Liver (tissue), 5 donors: ENCODE data around the gene C1R. TPM values are rescaled to one million over a fixed set of nuclear protein-coding genes. Genes with fewer than 3 reads are reported as not detected.

Source experiments
- polyA plus RNA-seq, 2 donors: library from polyadenylated mRNA; stranded (reverse) in 1 of 2; unstranded in 1 of 2; fragments of 200-250 nt in 1 of 2; fragments of >200 nt in 1 of 2; fragmentation: Nextera tagmentation in 1 of 2; extraction: Ambion mirVana in 1 of 2; gene quantifications; one replicate each; pipeline versions ENCODE4 v1.2.1 to v1.2.3, GENCODE V29; 2013 to 2015
- small RNA-seq: library from RNA; depleted of rRNA; stranded (forward); fragments of <200 nt; gene quantifications from one replicate; pipeline ENCODE3, GENCODE V24; 2014
- total RNA-seq, 2 donors: library from RNA; depleted of rRNA; stranded (reverse); fragments of >200 nt; gene quantifications; one replicate each; pipeline ENCODE4 v1.2.3, GENCODE V29; 2014
- donor health status: healthy.
- donor health status: healthy.
- donor health status: healthy.

C1R gene
- total and polyA plus RNA-seq, 4 donors, result 211 to 1,822 (median 1,153) TPM

Small RNAs within 50 kb of the gene (small RNA-seq; reads per million reads assigned to genes)
- gene AC006512.1 (not detected), gene RNU6-485P (not detected)

Other genes with a start within 250 kb of the C1R start
- gene CDCA3, start 241.2 kb downstream of the C1R start, total RNA-seq, result 10 to 100 TPM in 1 of 2 donors, under 1 TPM in 1; 0.25 to 26.0 TPM
- gene CDCA3, start 241.2 kb downstream of the C1R start, polyA plus RNA-seq, result 1 to 10 TPM; 1.3 to 3.9 TPM
- 10 to 100 TPM; 39.8 to 41.0 TPM for gene USP5, start 240.3 kb downstream of the C1R start, total RNA-seq
- 10 to 100 TPM; 15.2 to 31.6 TPM for gene USP5, start 240.3 kb downstream of the C1R start, polyA plus RNA-seq
- 100 to 1,000 TPM; 190 to 252 TPM for gene TPI1, start 224.9 kb downstream of the C1R start, total RNA-seq
- 100 to 1,000 TPM; 540 to 547 TPM for gene TPI1, start 224.9 kb downstream of the C1R start, polyA plus RNA-seq
- gene SPSB2, start 219.1 kb downstream of the C1R start, total RNA-seq, result 1 to 10 TPM; 3.2 to 4.3 TPM
- gene SPSB2, start 219.1 kb downstream of the C1R start, polyA plus RNA-seq, result 1 to 10 TPM; 3.9 to 4.6 TPM
- 1 to 10 TPM; 2.0 to 3.6 TPM for gene LRRC23, start 187.6 kb downstream of the C1R start, total RNA-seq
- gene LRRC23, start 187.6 kb downstream of the C1R start, polyA plus RNA-seq, result 1 to 10 TPM in 1 of 2 donors, under 1 TPM in 1; 0.92 to 2.3 TPM
- gene ENO2, start 177.9 kb downstream of the C1R start, total RNA-seq, result 1 to 10 TPM; 1.1 to 3.1 TPM
- gene ENO2, start 177.9 kb downstream of the C1R start, polyA plus RNA-seq, result 1 to 10 TPM; 1.3 to 1.6 TPM
- 10 to 100 TPM in 1 of 2 donors, 1 to 10 TPM in 1; 3.6 to 10.2 TPM for gene ATN1, start 164.5 kb downstream of the C1R start, total RNA-seq
- 10 to 100 TPM in 1 of 2 donors, 1 to 10 TPM in 1; 5.6 to 12.6 TPM for gene ATN1, start 164.5 kb downstream of the C1R start, polyA plus RNA-seq
- gene RNU7-1, start 148.6 kb downstream of the C1R start, total RNA-seq, result not detected
- gene RNU7-1, start 148.6 kb downstream of the C1R start, polyA plus RNA-seq, result not detected
- gene C12orf57, start 148.4 kb downstream of the C1R start, total RNA-seq, result 10 to 100 TPM; 49.2 to 53.8 TPM
- 100 to 1,000 TPM in 1 of 2 donors, 10 to 100 TPM in 1; 77.7 to 193 TPM for gene C12orf57, start 148.4 kb downstream of the C1R start, polyA plus RNA-seq
- gene PTPN6, start 141.1 kb downstream of the C1R start, total RNA-seq, result 10 to 100 TPM; 19.7 to 41.0 TPM
- 10 to 100 TPM; 15.2 to 19.4 TPM for gene PTPN6, start 141.1 kb downstream of the C1R start, polyA plus RNA-seq
- 10 to 100 TPM; 82.7 to 99.1 TPM for gene PHB2, start 121.8 kb downstream of the C1R start, total RNA-seq
- 100 to 1,000 TPM; 107 to 133 TPM for gene PHB2, start 121.8 kb downstream of the C1R start, polyA plus RNA-seq
- gene EMG1, start 121.5 kb downstream of the C1R start, total RNA-seq, result 10 to 100 TPM; 14.7 to 18.0 TPM
- 10 to 100 TPM; 11.5 to 28.6 TPM for gene EMG1, start 121.5 kb downstream of the C1R start, polyA plus RNA-seq
- gene LPCAT3, start 74.0 kb downstream of the C1R start, total RNA-seq, result 10 to 100 TPM; 57.7 to 96.5 TPM
- gene LPCAT3, start 74.0 kb downstream of the C1R start, polyA plus RNA-seq, result 10 to 100 TPM; 41.9 to 96.3 TPM
- 1,000 to 10,000 TPM in 1 of 2 donors, 100 to 1,000 TPM in 1; 267 to 2,029 TPM for gene C1S, start 31.7 kb downstream of the C1R start, total RNA-seq
- 1,000 to 10,000 TPM; 1,439 to 1,696 TPM for gene C1S, start 31.7 kb downstream of the C1R start, polyA plus RNA-seq
- 100 to 1,000 TPM in 1 of 2 donors, 10 to 100 TPM in 1; 67.5 to 188 TPM for gene C1RL, start 16.8 kb upstream of the C1R start, total RNA-seq
- 100 to 1,000 TPM; 104 to 145 TPM for gene C1RL, start 16.8 kb upstream of the C1R start, polyA plus RNA-seq
- gene RBP5, start 36.4 kb upstream of the C1R start, total RNA-seq, result 10 to 100 TPM; 12.9 to 47.1 TPM
- gene RBP5, start 36.4 kb upstream of the C1R start, polyA plus RNA-seq, result 100 to 1,000 TPM in 1 of 2 donors, 10 to 100 TPM in 1; 80.2 to 108 TPM
- gene CLSTN3, start 37.9 kb upstream of the C1R start, total RNA-seq, result 10 to 100 TPM; 27.1 to 37.2 TPM
- gene CLSTN3, start 37.9 kb upstream of the C1R start, polyA plus RNA-seq, result 10 to 100 TPM in 1 of 2 donors, 1 to 10 TPM in 1; 6.1 to 26.5 TPM
- gene PEX5, start 97.2 kb upstream of the C1R start, total RNA-seq, result 10 to 100 TPM; 19.4 to 37.9 TPM
- gene PEX5, start 97.2 kb upstream of the C1R start, polyA plus RNA-seq, result 10 to 100 TPM in 1 of 2 donors, 1 to 10 TPM in 1; 5.7 to 26.2 TPM
- gene ACSM4, start 211.6 kb upstream of the C1R start, total RNA-seq, result not detected
- not detected for gene ACSM4, start 211.6 kb upstream of the C1R start, polyA plus RNA-seq